K562 (cell line): ENCODE data around the gene MFSD6. TPM values are rescaled to one million over a fixed set of nuclear protein-coding genes. Genes with fewer than 3 reads are reported as not detected.
A peak's percentile ranks its signal among the peaks of the same experiment; 100 is the strongest.

Experiments used
- ATAC-seq: fragments of 200-7000 bp; cut with Tn5 transposase; 3 replicates; pipeline ENCODE4 v1.9.1; 2020; ENCODE audit warnings: moderate library complexity
- BruUV-seq: library from RNA; stranded (reverse); fragments of 400-500 nt; replicated peaks from 2 replicates; lab custom pipeline; 2021; lab: Mats Ljungman, UMichigan
- CTCF ChIA-PET: fragments of 300-600 bp; formaldehyde crosslinking; extraction: SDS; loops from one replicate; lab custom pipeline; 2021; ENCODE audit warnings: low intra/inter-chr PET ratio; lab: Yijun Ruan, JAX
- POLR2A ChIA-PET: fragments of 300-600, 350-650 bp; sonication (Branson Sonifier 250); formaldehyde crosslinking; extraction: SDS; loops from one replicate; lab custom pipeline; 2021; ENCODE audit warnings: antibody characterized with exemption, inconsistent platforms; lab: Yijun Ruan, JAX
- DNase-seq, 4 experiments: peaks; one replicate each; pipeline versions ENCODE4 v3.0.0 to v3.0.0-alpha.2; 2011 to 2018; ENCODE audit warnings: low spot score in 3 of 4, mixed read lengths in 3 of 4; ENCODE audit errors: extremely low read depth in 1 of 4
- FAIRE-seq: peaks from 2 replicates; lab custom pipeline; 2011; peaks lifted over from hg19 to GRCh38; lab: Jason Lieb, UNC
- H2AFZ ChIP-seq: 2 replicates; pipeline ENCODE4 v1.6.0; 2011; ENCODE audit warnings: low read depth, low read length, control low read depth, inconsistent platforms
- H3K27ac ChIP-seq: fragments of 200-600 bp; 3 replicates; pipeline ENCODE4 v1.8.0; 2011; ENCODE audit warnings: low read depth, mild to moderate bottlenecking, control low read depth, inconsistent platforms, low read length, moderate library complexity, mixed read lengths; ENCODE audit errors: extremely low read depth
- H3K27me3 ChIP-seq, 2 experiments: fragments of 300-600 bp in 1 of 2; 2 replicates in 1 of 2; 3 replicates in 1 of 2; pipeline versions ENCODE4 v1.6.0 to v1.8.0; 2011; ENCODE audit warnings: inconsistent platforms in 2 of 2, low read length in 2 of 2, mild to moderate bottlenecking in 1 of 2, mixed read lengths in 1 of 2, moderate library complexity in 1 of 2; ENCODE audit not compliant: control insufficient read depth in 2 of 2, insufficient read depth in 2 of 2
- H3K36me3 ChIP-seq: fragments of 300-600 bp; 3 replicates; pipeline ENCODE4 v1.8.0; 2011; ENCODE audit warnings: mild to moderate bottlenecking, low read length, inconsistent platforms; ENCODE audit not compliant: control insufficient read depth, insufficient read depth
- H3K4me1 ChIP-seq, 2 experiments: fragments of 200-600 bp in 1 of 2; replicated peaks in 1 of 2; 2 replicates in 1 of 2; 3 replicates in 1 of 2; pipeline versions ENCODE4 v1.5.1 to v1.8.0; 2011; ENCODE audit warnings: inconsistent platforms in 2 of 2, low read length in 2 of 2, mild to moderate bottlenecking in 1 of 2, mixed read lengths in 1 of 2, moderate library complexity in 1 of 2; ENCODE audit not compliant: control insufficient read depth in 2 of 2, insufficient read depth in 2 of 2
- H3K4me2 ChIP-seq: 2 replicates; pipeline ENCODE4 v1.6.1; 2011; ENCODE audit warnings: low read length, control low read depth, inconsistent platforms, mixed read lengths; ENCODE audit not compliant: insufficient read depth
- H3K4me3 ChIP-seq: fragments of 200-600 bp; sonication (generic), shearing (Covaris generic); 2 replicates; pipeline ENCODE4 v1.5.1; 2016; ENCODE audit warnings: control low read depth, inconsistent platforms
- H3K79me2 ChIP-seq: fragments of 200-600 bp; 3 replicates; pipeline ENCODE4 v1.8.0; 2011; ENCODE audit warnings: low read length, inconsistent platforms; ENCODE audit not compliant: control insufficient read depth, insufficient read depth
- H3K9ac ChIP-seq, 2 experiments: 2 replicates each; pipeline versions ENCODE4 v1.6.0 to v1.6.1; 2011; ENCODE audit warnings: low read depth in 2 of 2, low read length in 2 of 2, control low read depth in 1 of 2, inconsistent platforms in 1 of 2, mild to moderate bottlenecking in 1 of 2, mixed read lengths in 1 of 2; ENCODE audit not compliant: insufficient read depth in 1 of 2
- H3K9me1 ChIP-seq: one replicate; pipeline ENCODE4 v1.6.0; 2011; ENCODE audit warnings: inconsistent platforms, mild to moderate bottlenecking, low read length, moderate library complexity; ENCODE audit not compliant: control insufficient read depth, insufficient read depth
- H3K9me3 ChIP-seq: replicated peaks from 2 replicates; pipeline ENCODE4 v1.5.1; 2011; ENCODE audit warnings: low read depth, low read length, inconsistent platforms; ENCODE audit not compliant: control insufficient read depth, insufficient read depth
- H4K20me1 ChIP-seq: replicated peaks from 2 replicates; pipeline ENCODE4 v1.6.1; 2011; ENCODE audit warnings: low read length, inconsistent platforms, mixed read lengths; ENCODE audit not compliant: control insufficient read depth, insufficient read depth
- MAFF ChIP-seq: IDR thresholded peaks from 2 replicates; pipeline ENCODE4 v1.6.1; 2012; ENCODE audit warnings: low read length, improper control_type of control experiment
- MAFK ChIP-seq: IDR thresholded peaks from 2 replicates; pipeline ENCODE4 v1.6.1; 2011; ENCODE audit warnings: low read length, improper control_type of control experiment
- MIER1 ChIP-seq: fragments of 450-650 bp; IDR thresholded peaks from 2 replicates; pipeline ENCODE4 v1.6.1; 2016; ENCODE audit warnings: antibody characterized with exemption, mild to moderate bottlenecking, low read depth
- NCOR1 ChIP-seq: fragments of 450-650 bp; IDR thresholded peaks from 2 replicates; pipeline ENCODE4 v1.6.1; 2016; ENCODE audit warnings: mild to moderate bottlenecking, moderate library complexity
- ZBTB7A ChIP-seq: IDR thresholded peaks from 2 replicates; pipeline ENCODE4 v1.6.1; 2011; ENCODE audit warnings: low read depth, mild to moderate bottlenecking, low read length, moderate library complexity, borderline replicate concordance; ENCODE audit not compliant: control insufficient read depth
- ZFX ChIP-seq: sonication (generic); formaldehyde crosslinking; IDR thresholded peaks from 2 replicates; pipeline ENCODE4 v1.8.0; 2022; ENCODE audit warnings: mild to moderate bottlenecking, missing genetic modification reagents, moderate library complexity
- ZNF280B ChIP-seq: fragments of 250-450 bp; sonication (Bioruptor Pico); IDR thresholded peaks from 2 replicates; pipeline ENCODE4 v1.5.1; 2021; ENCODE audit warnings: mild to moderate bottlenecking
- ZNF561 ChIP-seq: fragments of 450-650 bp; formaldehyde crosslinking; conservative IDR thresholded peaks from 2 replicates; pipeline ENCODE4 v1.4.0; 2020; ENCODE audit warnings: mild to moderate bottlenecking, moderate library complexity
- WGBS: fragments of 100-300 bp; shearing (Covaris generic); methylation state at CpG from one replicate; pipeline ENCODE4 v1.1.6; 2016; ENCODE audit warnings: low coverage, mixed read lengths; ENCODE audit not compliant: insufficient coverage; ENCODE audit errors: missing lambda C conversion rate; 5-methylcytosine and 5-hydroxymethylcytosine counted together
- in situ Hi-C: fragments of 300-500 bp; cut with MboI; formaldehyde crosslinking; loops from 4 replicates; pipeline ENCODE4 v1.15.0; 2018; ENCODE audit warnings: inconsistent platforms, mixed read lengths
- intact Hi-C: fragments of 100-400 bp; cut with micrococcal nuclease; formaldehyde crosslinking; loops from 2 replicates; pipeline ENCODE4 v1.14.2; 2022
- polyA plus RNA-seq, 8 experiments: library from polyadenylated mRNA; depleted of rRNA in 4 of 8; stranded (reverse) in 5 of 8; unstranded in 3 of 8; fragments of >200 nt; fragmentation: Nextera tagmentation in 2 of 8; fragmentation: Illumina TruSeq in 1 of 8; extraction: Ambion mirVana in 2 of 8; extraction: Trizol in 1 of 8; gene quantifications; 2 replicates each; pipeline versions ENCODE4 v1.2.1 to v1.2.3, GENCODE V29; 2011 to 2014; ENCODE audit warnings: inconsistent platforms in 1 of 8, missing spikeins in 1 of 8
- total RNA-seq, 7 experiments: library from RNA; depleted of rRNA in 6 of 7; stranded (reverse); fragments of >200 nt in 6 of 7; fragmentation: Illumina TruSeq in 2 of 7; extraction: Trizol in 2 of 7; gene quantifications; 2 replicates each; pipeline versions ENCODE4 v1.2.1 to v1.2.3, GENCODE V29; 2011 to 2021; ENCODE audit warnings: low replicate concordance in 1 of 7

MFSD6 gene
- total and polyA plus RNA-seq, 9 of the 15 experiments (the other 6 are each of a cell fraction or from before 2014, with no cell fraction given): 1.1 to 7.9 (median 4.4) TPM

- no peaks in the 10 kb centered on the region; the same call in 1 of the 3 replicates for H3K79me2 ChIP-seq
- FAIRE-seq: peak; percentile 11
Observed at GRCh38 chr2:190456833-190457232, 48.7 kb downstream of the MFSD6 start.

GRCh38 chr2:190457256-190457655 is 49.1 kb downstream of the MFSD6 start:
- Histone ChIP-seq H3K27ac (no peak overlapping the region), H4K20me1 (no peaks in the 10 kb centered on the region), H3K79me2 (no peaks in the 10 kb centered on the region; the same call in 1 of the 3 replicates), H3K9me1 (no peaks in the 10 kb centered on the region), H3K9me3 (0 out of 2 replicates have a peak, but pooled peaks cover 4% of the 10 kb centered on the region), H3K4me3 (no peak overlapping the region), H2AFZ (no peak overlapping the region), H3K27me3 (no peaks in the 10 kb centered on the region), H3K4me2 (no peak overlapping the region), H3K9ac (no peak overlapping the region), H3K36me3 (no peaks in the 10 kb centered on the region; the same call in 2 of the 3 replicates), H3K4me1 (peaks cover 14 to 50% of the 10 kb centered on the region in 2 experiments; a peak in 4 of 5 replicates)
- 88% methylated on average over 2 of the region's 2 CpGs for WGBS
- no TSS peak for BruUV-seq
- in situ Hi-C loops: no loop called here
- CTCF ChIA-PET: no interaction called here
- POLR2A ChIA-PET: no interaction called here
- intact Hi-C loops: no loop called here
- FAIRE-seq (no peak), ATAC-seq (no peak), DNase-seq (no peak)
- no peak for TF ChIP-seq ZNF561
- TF ChIP-seq MAFF: peak; percentile 94
- no peak for TF ChIP-seq ZNF280B (CRISPR knock-in tag)
- TF ChIP-seq MAFK: peak; percentile 93
- no peak for TF ChIP-seq ZBTB7A
- no peak for TF ChIP-seq NCOR1
- no peak for TF ChIP-seq MIER1

More at GRCh38 chr2:190456833-190457232, 48.7 kb downstream of the MFSD6 start:
- CTCF ChIA-PET: no interaction called here
- no peak for TF ChIP-seq ZFX (CRISPR knock-in tag)
- TF ChIP-seq, all 486 proteins: peak for 0
- no TSS peak for BruUV-seq
- Histone ChIP-seq H3K9ac (no peak overlapping the region), H2AFZ (no peak overlapping the region), H3K9me1 (no peaks in the 10 kb centered on the region), H4K20me1 (no peaks in the 10 kb centered on the region), H3K27ac (no peak overlapping the region), H3K27me3 (no peaks in the 10 kb centered on the region), H3K9me3 (0 out of 2 replicates have a peak, but pooled peaks cover 4% of the 10 kb centered on the region), H3K4me2 (no peak overlapping the region), H3K36me3 (no peaks in the 10 kb centered on the region; the same call in 2 of the 3 replicates), H3K4me1 (peaks cover 13 to 47% of the 10 kb centered on the region in 2 experiments; a peak in 4 of 5 replicates), H3K4me3 (no peak overlapping the region)
- intact Hi-C loops: no loop called here
- ATAC-seq: no peak
- 75% methylated on average over 7 of the region's 7 CpGs for WGBS
- no peak for DNase-seq
- in situ Hi-C loops: no loop called here
- POLR2A ChIA-PET: no interaction called here
